LNCaP clone FGC (cell line): Measurements from ENCODE around the gene SULT4A1.

Experiments used
- DNase-seq: peaks from one replicate; pipeline ENCODE4 v3.0.0-alpha.2; 2011; ENCODE audit warnings: low read depth
- H3K4me3 ChIP-seq: 2 replicates; pipeline ENCODE4 v1.5.1; 2011; ENCODE audit warnings: mild to moderate bottlenecking, low read depth, low read length, control low read depth
- TF ChIP-seq, protein P1 (sequence below): IDR thresholded peaks from 2 replicates; pipeline ENCODE4 v1.5.1; 2012; ENCODE audit warnings: mild to moderate bottlenecking; ENCODE audit not compliant: control insufficient read depth, insufficient read depth; ENCODE audit errors: extremely low read depth

Gene SULT4A1

DNA sequence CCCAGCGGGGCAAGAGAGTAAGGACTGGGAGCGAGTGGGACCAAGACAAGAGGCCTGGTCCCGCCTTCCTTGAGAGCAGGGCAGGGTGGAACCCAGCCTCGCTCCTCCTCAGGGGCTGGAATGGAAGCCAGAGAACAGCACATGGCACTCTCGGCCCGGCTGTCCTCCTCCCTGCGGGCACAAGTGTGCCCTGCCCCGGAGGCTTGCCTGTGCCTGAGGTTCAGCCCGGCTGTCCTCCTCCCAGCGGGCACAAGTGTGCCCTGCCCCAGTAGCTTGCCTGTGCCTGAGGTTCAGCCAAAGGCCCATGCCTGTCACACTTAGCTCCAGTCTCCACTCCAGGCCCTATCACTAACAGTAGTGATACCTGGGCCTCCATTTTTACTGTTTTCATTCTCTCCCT lies 24.2 kb downstream of the SULT4A1 start:
- TF ChIP-seq, protein P1, sequence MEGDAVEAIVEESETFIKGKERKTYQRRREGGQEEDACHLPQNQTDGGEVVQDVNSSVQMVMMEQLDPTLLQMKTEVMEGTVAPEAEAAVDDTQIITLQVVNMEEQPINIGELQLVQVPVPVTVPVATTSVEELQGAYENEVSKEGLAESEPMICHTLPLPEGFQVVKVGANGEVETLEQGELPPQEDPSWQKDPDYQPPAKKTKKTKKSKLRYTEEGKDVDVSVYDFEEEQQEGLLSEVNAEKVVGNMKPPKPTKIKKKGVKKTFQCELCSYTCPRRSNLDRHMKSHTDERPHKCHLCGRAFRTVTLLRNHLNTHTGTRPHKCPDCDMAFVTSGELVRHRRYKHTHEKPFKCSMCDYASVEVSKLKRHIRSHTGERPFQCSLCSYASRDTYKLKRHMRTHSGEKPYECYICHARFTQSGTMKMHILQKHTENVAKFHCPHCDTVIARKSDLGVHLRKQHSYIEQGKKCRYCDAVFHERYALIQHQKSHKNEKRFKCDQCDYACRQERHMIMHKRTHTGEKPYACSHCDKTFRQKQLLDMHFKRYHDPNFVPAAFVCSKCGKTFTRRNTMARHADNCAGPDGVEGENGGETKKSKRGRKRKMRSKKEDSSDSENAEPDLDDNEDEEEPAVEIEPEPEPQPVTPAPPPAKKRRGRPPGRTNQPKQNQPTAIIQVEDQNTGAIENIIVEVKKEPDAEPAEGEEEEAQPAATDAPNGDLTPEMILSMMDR, result no peak
- DNase-seq, result no peak
- no peak overlapping the region for H3K4me3 ChIP-seq

DNA sequence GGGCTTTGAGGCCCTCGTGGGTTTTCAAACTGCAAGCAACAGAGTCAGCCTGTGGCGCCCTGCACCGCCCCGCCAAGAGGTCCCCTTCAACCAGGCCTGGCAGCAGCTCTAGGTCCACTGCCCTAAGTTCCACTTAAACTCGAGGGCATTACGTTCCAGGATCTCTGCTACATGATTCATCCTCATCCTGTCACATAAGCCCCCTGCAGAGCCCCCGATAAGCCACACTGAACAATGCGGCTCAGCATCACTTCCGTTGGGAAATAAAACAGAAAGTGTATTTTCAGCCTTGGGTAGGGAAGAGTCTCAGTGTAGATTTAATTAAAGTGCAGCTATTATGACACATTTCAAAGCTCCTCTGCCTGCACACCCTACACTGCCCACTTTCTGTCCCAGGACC lies 24.6 kb downstream of the SULT4A1 start:
- no peak for DNase-seq
- TF ChIP-seq, protein P1, result no peak
- H3K4me3 ChIP-seq, result no peak overlapping the region

DNA sequence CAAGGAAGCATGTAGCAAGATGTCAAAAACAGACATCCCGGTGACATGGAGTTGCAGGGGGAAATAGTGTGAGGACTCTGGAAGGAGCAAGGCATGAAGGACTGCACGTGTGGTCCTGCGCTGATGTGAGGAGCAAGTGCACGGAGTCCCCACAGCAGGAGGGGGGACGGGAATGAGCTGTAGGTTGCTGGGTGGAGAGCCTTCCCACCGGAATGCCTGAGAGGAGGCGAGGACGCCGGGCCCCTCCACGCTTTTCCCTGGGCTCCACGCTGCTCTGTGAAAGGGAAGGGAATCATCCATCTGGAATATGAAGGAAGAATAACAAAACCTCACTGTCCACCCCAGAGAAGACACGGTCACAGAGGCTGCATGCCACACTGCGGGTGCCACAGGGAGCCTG lies 26.6 kb downstream of the SULT4A1 start:
- no peak overlapping the region for H3K4me3 ChIP-seq
- TF ChIP-seq, protein P1, result no peak

DNA sequence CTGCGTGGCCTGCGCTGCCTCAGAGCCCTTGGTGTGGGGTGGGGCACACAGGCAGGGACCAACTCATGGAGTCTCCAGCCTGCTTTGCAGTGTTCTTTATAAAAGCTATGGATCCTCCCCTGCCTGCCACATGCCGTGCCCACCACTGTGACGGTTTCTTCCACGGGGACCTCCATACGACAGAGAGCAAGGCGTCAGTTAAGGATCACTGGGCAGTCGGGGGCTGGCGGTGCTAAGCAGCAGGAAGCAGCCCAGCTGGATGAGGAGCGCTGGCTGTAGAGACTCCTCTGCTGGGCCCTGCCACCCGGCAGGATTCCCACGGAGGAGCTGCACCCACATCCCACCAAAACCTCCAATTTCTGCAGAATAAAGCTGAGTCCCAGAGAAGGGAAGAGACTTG lies 27.1 kb downstream of the SULT4A1 start:
- TF ChIP-seq, protein P1, result no peak

More for the DNA sequence above, 26.6 kb downstream of the SULT4A1 start:
- no peak for DNase-seq

DNA sequence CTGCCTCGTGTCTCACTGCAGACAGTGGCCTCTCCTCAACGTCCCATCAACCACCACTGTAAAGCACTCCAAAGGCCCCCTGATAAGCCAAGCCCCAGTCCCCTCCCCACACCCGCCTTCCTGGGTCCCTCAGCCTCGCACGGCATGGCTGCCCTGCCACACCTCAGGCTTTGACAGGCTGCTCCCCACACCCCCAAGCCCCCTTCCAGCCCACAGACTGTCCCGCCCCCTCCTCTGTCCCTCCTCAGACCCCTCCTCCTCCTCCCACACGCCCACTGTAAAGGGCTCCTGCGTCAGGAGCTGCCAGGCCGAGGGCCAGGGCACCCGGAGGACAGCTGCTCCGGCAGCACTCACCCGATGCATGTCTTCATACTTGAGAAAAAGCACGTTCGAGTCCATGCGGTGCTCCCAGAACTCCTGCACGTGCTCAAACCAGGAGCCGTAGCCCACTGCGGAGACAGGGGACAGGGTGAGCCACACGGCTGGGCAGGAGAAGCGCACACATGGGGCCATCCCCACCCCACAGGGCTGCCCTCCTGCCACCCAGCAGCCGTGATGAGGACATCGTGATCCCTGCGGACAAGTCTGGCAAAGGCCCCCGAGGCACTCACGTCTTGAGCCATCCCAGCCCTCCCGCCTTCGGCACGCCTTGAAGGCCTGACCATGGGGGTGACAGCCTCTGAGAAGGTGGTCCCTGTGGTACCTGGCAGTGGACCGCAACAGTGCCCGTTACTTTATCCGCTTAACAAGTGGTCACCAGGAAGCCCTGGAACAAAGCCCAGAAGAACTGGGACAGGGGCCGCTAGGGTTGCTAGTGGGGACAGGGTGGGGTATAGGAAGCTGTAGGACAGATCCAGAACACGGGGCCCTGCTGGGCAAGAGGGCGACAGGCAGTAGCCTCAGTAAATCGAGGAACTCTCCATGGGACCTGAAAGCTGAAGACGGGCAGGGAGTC lies 28.8 kb downstream of the SULT4A1 start:
- DNase-seq, result no peak

More for the DNA sequence above, 27.1 kb downstream of the SULT4A1 start:
- no peak for DNase-seq
- no peak overlapping the region for H3K4me3 ChIP-seq

DNA sequence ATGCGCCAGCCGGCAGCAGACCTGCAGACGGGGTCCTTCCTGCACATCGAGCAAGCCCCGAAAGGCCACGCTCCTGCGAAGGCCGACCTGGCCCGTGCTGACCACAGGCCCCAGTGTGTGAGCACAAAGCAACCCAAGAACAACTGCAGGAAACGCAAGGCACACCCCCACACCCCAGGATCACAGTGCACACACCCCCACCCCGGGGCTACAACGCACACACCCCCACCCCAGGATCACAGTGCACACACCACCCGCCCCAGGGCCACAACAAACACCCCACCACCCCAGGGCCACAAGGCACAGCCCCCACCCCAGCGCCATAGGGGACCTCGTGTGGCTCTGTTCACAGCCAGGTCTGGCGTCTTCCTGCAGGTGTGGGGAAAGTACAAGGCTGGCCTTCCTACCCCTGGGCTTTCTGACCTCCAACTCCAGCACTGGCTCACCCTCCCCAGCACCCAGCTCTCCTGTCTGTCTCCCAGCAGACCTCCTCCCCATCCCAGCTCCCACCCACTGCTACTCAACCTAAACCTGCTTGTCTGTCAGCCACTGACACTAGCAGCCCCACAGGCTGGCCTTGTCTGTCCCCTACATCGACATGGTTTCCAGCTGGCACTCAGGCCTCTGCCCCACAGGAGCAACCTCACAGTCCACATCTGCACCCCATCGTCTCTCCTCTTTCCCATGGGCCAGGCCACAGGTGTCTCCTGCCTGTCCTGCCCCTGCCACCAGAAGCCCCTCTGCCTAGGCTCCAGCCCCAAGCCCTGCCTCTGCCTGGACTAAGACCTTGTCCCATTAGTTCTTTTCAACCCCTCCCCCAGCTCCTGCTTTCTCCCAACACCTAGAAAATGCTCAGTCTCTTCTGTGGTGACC lies 29.7 kb downstream of the SULT4A1 start:
- TF ChIP-seq, protein P1, result no peak
- H3K4me3 ChIP-seq, result no peak overlapping the region
- no peak for DNase-seq

More for the DNA sequence above, 28.8 kb downstream of the SULT4A1 start:
- no peak overlapping the region for H3K4me3 ChIP-seq
- TF ChIP-seq, protein P1, result no peak
